SK-N-SH treated with all-trans-retinoic acid at 6 μM for 48 hours (cell line): ENCODE data around the gene ZNRF2.

Experiments used
- ATAC-seq: fragments of 200-7000 bp; cut with Tn5 transposase; 3 replicates; pipeline ENCODE4 v1.9.1; 2020; ENCODE audit warnings: mild to moderate bottlenecking, moderate library complexity
- ARNTL ChIP-seq: fragments of 450-650 bp; formaldehyde crosslinking; IDR thresholded peaks from 2 replicates; pipeline ENCODE4 v1.5.0; 2020; ENCODE audit warnings: low read depth, mild to moderate bottlenecking, moderate library complexity, borderline replicate concordance
- BACH2 ChIP-seq: fragments of 250-450 bp; sonication (Bioruptor Pico); IDR thresholded peaks from 2 replicates; pipeline ENCODE4 v1.9.0; 2021; ENCODE audit warnings: mild to moderate bottlenecking, borderline replicate concordance
- CREB5 ChIP-seq: fragments of 250-450 bp; sonication (Bioruptor Pico); IDR thresholded peaks from 2 replicates; pipeline ENCODE4 v1.5.1; 2020; ENCODE audit warnings: low read depth, mild to moderate bottlenecking, moderate library complexity
- CSDC2 ChIP-seq: fragments of 250-450 bp; sonication (Bioruptor Pico); IDR thresholded peaks from 2 replicates; pipeline ENCODE4 v1.5.0; 2020; ENCODE audit warnings: mild to moderate bottlenecking, moderate library complexity
- ESRRG ChIP-seq: fragments of 250-450 bp; sonication (Bioruptor Pico); IDR thresholded peaks from 2 replicates; pipeline ENCODE4 v1.6.1; 2021; ENCODE audit warnings: mild to moderate bottlenecking
- GLIS3 ChIP-seq: fragments of 250-450 bp; sonication (Bioruptor Pico); IDR thresholded peaks from 2 replicates; pipeline ENCODE4 v1.5.0; 2020; ENCODE audit warnings: mild to moderate bottlenecking, moderate library complexity
- ISL1 ChIP-seq: fragments of 250-450 bp; sonication (Bioruptor Pico); IDR thresholded peaks from 2 replicates; pipeline ENCODE4 v2.1.2; 2022; ENCODE audit warnings: mild to moderate bottlenecking, moderate library complexity
- OSR1 ChIP-seq: fragments of 250-450 bp; sonication (Bioruptor Pico); IDR thresholded peaks from 2 replicates; pipeline ENCODE4 v1.8.0; 2022; ENCODE audit warnings: moderate library complexity, mild to moderate bottlenecking, inconsistent platforms
- PATZ1 ChIP-seq: fragments of 250-450 bp; sonication (Bioruptor Pico); IDR thresholded peaks from 2 replicates; pipeline ENCODE4 v1.8.0; 2020; ENCODE audit warnings: mild to moderate bottlenecking, moderate library complexity, borderline replicate concordance
- POU6F1 ChIP-seq: fragments of 250-450 bp; sonication (Bioruptor Pico); IDR thresholded peaks from 2 replicates; pipeline ENCODE4 v1.8.0; 2021; ENCODE audit warnings: low read depth, mild to moderate bottlenecking, moderate library complexity, borderline replicate concordance
- PPARA ChIP-seq: fragments of 250-450 bp; sonication (Bioruptor Pico); IDR thresholded peaks from 2 replicates; pipeline ENCODE4 v1.5.0; 2020; ENCODE audit warnings: mild to moderate bottlenecking, borderline replicate concordance
- RARB ChIP-seq: fragments of 250-450 bp; sonication (Bioruptor Pico); IDR thresholded peaks from 2 replicates; pipeline ENCODE4 v1.8.0; 2021; ENCODE audit warnings: mild to moderate bottlenecking, moderate library complexity
- SNAI2 ChIP-seq: fragments of 250-450 bp; sonication (Bioruptor Pico); IDR thresholded peaks from 2 replicates; pipeline ENCODE4 v1.5.0; 2020; ENCODE audit warnings: mild to moderate bottlenecking, moderate library complexity
- TCF4 ChIP-seq: fragments of 250-450 bp; sonication (Bioruptor Pico); IDR thresholded peaks from 2 replicates; pipeline ENCODE4 v1.8.0; 2021; ENCODE audit warnings: mild to moderate bottlenecking, moderate library complexity, borderline replicate concordance
- TOX ChIP-seq: fragments of 250-450 bp; sonication (Bioruptor Pico); IDR thresholded peaks from 2 replicates; pipeline ENCODE4 v1.8.0; 2021; ENCODE audit warnings: mild to moderate bottlenecking, moderate library complexity, borderline replicate concordance
- TSHZ2 ChIP-seq: fragments of 250-450 bp; sonication (Bioruptor Pico); IDR thresholded peaks from 2 replicates; pipeline ENCODE4 v1.5.0; 2020; ENCODE audit warnings: mild to moderate bottlenecking, moderate library complexity
- ZC3H10 ChIP-seq: fragments of 250-450 bp; sonication (Bioruptor Pico); IDR thresholded peaks from 2 replicates; pipeline ENCODE4 v1.5.1; 2021; ENCODE audit warnings: mild to moderate bottlenecking, moderate library complexity
- ZFP3 ChIP-seq: fragments of 250-450 bp; sonication (Bioruptor Pico); IDR thresholded peaks from 2 replicates; pipeline ENCODE4 v1.5.0; 2020; ENCODE audit warnings: mild to moderate bottlenecking, moderate library complexity
- ZFP30 ChIP-seq: fragments of 450-650 bp; formaldehyde crosslinking; IDR thresholded peaks from 2 replicates; pipeline ENCODE4 v1.5.0; 2022; ENCODE audit warnings: mild to moderate bottlenecking, moderate library complexity
- ZNF565 ChIP-seq: fragments of 450-650 bp; formaldehyde crosslinking; conservative IDR thresholded peaks from 2 replicates; pipeline ENCODE4 v1.5.0; 2020; ENCODE audit warnings: low read depth, mild to moderate bottlenecking, moderate library complexity
- ZNF70 ChIP-seq: fragments of 450-650 bp; formaldehyde crosslinking; IDR thresholded peaks from 2 replicates; pipeline ENCODE4 v1.5.0; 2020; ENCODE audit warnings: mild to moderate bottlenecking, moderate library complexity
- ZNF8 ChIP-seq: fragments of 450-650 bp; formaldehyde crosslinking; IDR thresholded peaks from 2 replicates; pipeline ENCODE4 v1.5.0; 2020; ENCODE audit warnings: mild to moderate bottlenecking, moderate library complexity

The ZNRF2 gene

GRCh38 chr7:30312178-30312577 lies 27.8 kb downstream of the ZNRF2 start:
- ATAC-seq: no peak
- TF ChIP-seq TOX (CRISPR knock-in tag) (no peak), ZFP3 (CRISPR knock-in tag) (no peak), TSHZ2 (CRISPR knock-in tag) (no peak), ZNF565 (CRISPR knock-in tag) (no peak), PATZ1 (CRISPR knock-in tag) (no peak), SNAI2 (CRISPR knock-in tag) (no peak), ZC3H10 (CRISPR knock-in tag) (no peak), POU6F1 (no peak), RARB (CRISPR knock-in tag) (no peak), ZFP30 (CRISPR knock-in tag) (no peak), ISL1 (CRISPR knock-in tag) (no peak), OSR1 (CRISPR knock-in tag) (no peak), ARNTL (CRISPR knock-in tag) (no peak), ZNF70 (CRISPR knock-in tag) (no peak), ZNF8 (no peak), GLIS3 (CRISPR knock-in tag) (no peak), CSDC2 (CRISPR knock-in tag) (no peak)

- no peak for ATAC-seq
- TF ChIP-seq ZFP30 (CRISPR knock-in tag) (no peak), ZNF8 (no peak), ISL1 (CRISPR knock-in tag) (no peak), GLIS3 (CRISPR knock-in tag) (no peak), OSR1 (CRISPR knock-in tag) (no peak), BACH2 (CRISPR knock-in tag) (no peak), CSDC2 (CRISPR knock-in tag) (no peak), ZFP3 (CRISPR knock-in tag) (no peak), RARB (CRISPR knock-in tag) (no peak), ZNF565 (CRISPR knock-in tag) (no peak), ZC3H10 (CRISPR knock-in tag) (no peak), SNAI2 (CRISPR knock-in tag) (no peak), CREB5 (CRISPR knock-in tag) (no peak)
- TF ChIP-seq, all 23 proteins: peak for 0
Measured at GRCh38 chr7:30313348-30313747, 29.0 kb downstream of the ZNRF2 start.

GRCh38 chr7:30313793-30314192 lies 29.4 kb downstream of the ZNRF2 start:
- TF ChIP-seq POU6F1 (no peak), ZNF565 (CRISPR knock-in tag) (no peak), ZFP3 (CRISPR knock-in tag) (no peak), SNAI2 (CRISPR knock-in tag) (no peak), TOX (CRISPR knock-in tag) (no peak), RARB (CRISPR knock-in tag) (no peak), CSDC2 (CRISPR knock-in tag) (no peak), ARNTL (CRISPR knock-in tag) (no peak), BACH2 (CRISPR knock-in tag) (no peak), PPARA (CRISPR knock-in tag) (no peak), ZNF8 (no peak), ESRRG (CRISPR knock-in tag) (no peak), ZNF70 (CRISPR knock-in tag) (no peak), TCF4 (CRISPR knock-in tag) (no peak), ZC3H10 (CRISPR knock-in tag) (no peak), CREB5 (CRISPR knock-in tag) (no peak), ZFP30 (CRISPR knock-in tag) (no peak), OSR1 (CRISPR knock-in tag) (no peak)
- no peak for ATAC-seq
